A549 (cell line): Measurements from ENCODE around the gene BRF1. TPM values are rescaled to one million over a fixed set of nuclear protein-coding genes. Genes with fewer than 3 reads are reported as not detected.
"Not testable (repeated sequence)": the region's sequence is repeated elsewhere in the genome, so short reads cannot be mapped to it uniquely, and the experiment has no call there.

ENCODE experiments used
- ATAC-seq, 2 experiments: fragments of 200-7000 bp in 1 of 2; fragments of >200 bp in 1 of 2; cut with Nextera tagmentation in 1 of 2; cut with Tn5 transposase in 1 of 2; 3 replicates each; pipeline versions ENCODE4 v1.8.0 to v1.9.1; 2018 to 2020; ENCODE audit warnings: mild to moderate bottlenecking in 1 of 2, moderate library complexity in 1 of 2
- CTCF ChIA-PET: fragments of 300-600 bp; sonication (Branson Sonifier 250); formaldehyde crosslinking; extraction: SDS; loops from one replicate; lab custom pipeline; 2021; ENCODE audit warnings: antibody characterized with exemption, inconsistent platforms; lab: Yijun Ruan, JAX
- POLR2A ChIA-PET: fragments of 350-600 bp; formaldehyde crosslinking; extraction: SDS; loops from one replicate; lab custom pipeline; 2021; ENCODE audit warnings: antibody characterized with exemption, inconsistent platforms; lab: Yijun Ruan, JAX
- DNase-seq, 2 experiments: peaks; one replicate each; pipeline versions ENCODE4 v3.0.0 to v3.0.0-alpha.2; 2011 to 2016; ENCODE audit warnings: low read depth in 1 of 2, low spot score in 1 of 2
- FAIRE-seq: peaks from 2 replicates; lab custom pipeline; 2011; peaks lifted over from hg19 to GRCh38; lab: Jason Lieb, UNC
- H3K27ac ChIP-seq, 2 experiments: fragments of >200 bp; sonication (Bioruptor Twin); formaldehyde crosslinking; 3 replicates each; pipeline ENCODE4 v1.5.1; 2016 to 2017
- H3K4me1 ChIP-seq: fragments of >200 bp; sonication (Bioruptor Twin); formaldehyde crosslinking; 3 replicates; pipeline ENCODE4 v1.6.1; 2016
- H3K4me2 ChIP-seq: fragments of >200 bp; sonication (Bioruptor Twin); formaldehyde crosslinking; 3 replicates; pipeline ENCODE4 v1.6.1; 2016
- H3K4me3 ChIP-seq: fragments of >200 bp; sonication (Bioruptor Twin); formaldehyde crosslinking; 3 replicates; pipeline ENCODE4 v1.5.1; 2016
- H3K9me3 ChIP-seq: fragments of >200 bp; sonication (Bioruptor Twin); formaldehyde crosslinking; 3 replicates; pipeline ENCODE4 v1.6.1; 2016
- CHD2 ChIP-seq: fragments of 150-350 bp; IDR thresholded peaks from 2 replicates; pipeline ENCODE4 v1.6.1; 2014; ENCODE audit warnings: low read length; ENCODE audit not compliant: partially characterized antibody
- EHF ChIP-seq: fragments of 250-450 bp; sonication (Bioruptor Pico); IDR thresholded peaks from 2 replicates; pipeline ENCODE4 v1.5.0; 2020; ENCODE audit warnings: mild to moderate bottlenecking
- EP300 ChIP-seq, 2 experiments: fragments of >200 bp; sonication (Bioruptor Twin); formaldehyde crosslinking; IDR thresholded peaks; 2 replicates in 1 of 2; 3 replicates in 1 of 2; pipeline ENCODE4 v1.6.1; 2016 to 2017
- FOSB ChIP-seq: fragments of 250-450 bp; sonication (Bioruptor Pico); IDR thresholded peaks from 2 replicates; pipeline ENCODE4 v1.5.0; 2020; ENCODE audit warnings: mild to moderate bottlenecking, moderate library complexity
- GATA3 ChIP-seq: IDR thresholded peaks from 2 replicates; pipeline ENCODE4 v1.6.1; 2012; ENCODE audit warnings: borderline replicate concordance
- HEYL ChIP-seq: fragments of 250-450 bp; sonication (Bioruptor Pico); IDR thresholded peaks from 2 replicates; pipeline ENCODE4 v1.8.0; 2021; ENCODE audit warnings: mild to moderate bottlenecking, moderate library complexity
- HOXA7 ChIP-seq: fragments of 250-450 bp; sonication (Bioruptor Pico); IDR thresholded peaks from 2 replicates; pipeline ENCODE4 v1.5.0; 2020; ENCODE audit warnings: mild to moderate bottlenecking, moderate library complexity
- HOXB5 ChIP-seq: fragments of 250-450 bp; sonication (Bioruptor Pico); IDR thresholded peaks from 2 replicates; pipeline ENCODE4 v1.5.0; 2020; ENCODE audit warnings: mild to moderate bottlenecking, moderate library complexity
- JUN ChIP-seq, 2 experiments: fragments of >200 bp; sonication (Bioruptor Twin); formaldehyde crosslinking; IDR thresholded peaks; 2 replicates in 1 of 2; 3 replicates in 1 of 2; pipeline ENCODE4 v1.6.1; 2016 to 2017
- KDM5A ChIP-seq: fragments of 200-600 bp; sonication (generic); IDR thresholded peaks from 2 replicates; pipeline ENCODE4 v1.6.1; 2016; ENCODE audit warnings: antibody characterized with exemption, mild to moderate bottlenecking
- MAFK ChIP-seq: fragments of 450-650 bp; IDR thresholded peaks from 2 replicates; pipeline ENCODE4 v1.6.1; 2014; ENCODE audit not compliant: partially characterized antibody
- MYC ChIP-seq: IDR thresholded peaks from 2 replicates; pipeline ENCODE4 v1.6.1; 2012; ENCODE audit warnings: mild to moderate bottlenecking, inconsistent platforms, low read length, improper control_type of control experiment, borderline replicate concordance
- NR3C1 ChIP-seq: fragments of >200 bp; sonication (Bioruptor Twin); formaldehyde crosslinking; IDR thresholded peaks from 3 replicates; pipeline ENCODE4 v1.6.1; 2017
- POLR2A ChIP-seq: IDR thresholded peaks from 2 replicates; pipeline ENCODE4 v1.6.1; 2012; ENCODE audit warnings: mild to moderate bottlenecking, low read length
- RARB ChIP-seq: fragments of 250-450 bp; sonication (Bioruptor Pico); IDR thresholded peaks from 2 replicates; pipeline ENCODE4 v1.8.0; 2021; ENCODE audit warnings: mild to moderate bottlenecking, moderate library complexity
- RCOR1 ChIP-seq: fragments of 150-350 bp; IDR thresholded peaks from 2 replicates; pipeline ENCODE4 v1.6.1; 2014; ENCODE audit warnings: antibody characterized with exemption, low read length, low read depth
- SMC3 ChIP-seq: fragments of >200 bp; sonication (Bioruptor Twin); formaldehyde crosslinking; IDR thresholded peaks from 3 replicates; pipeline ENCODE4 v1.6.1; 2018; ENCODE audit warnings: inconsistent platforms
- SREBF2 ChIP-seq: fragments of 450-650 bp; IDR thresholded peaks from 2 replicates; pipeline ENCODE4 v1.6.1; 2014; ENCODE audit warnings: mild to moderate bottlenecking, moderate library complexity
- WGBS: methylation state at CpG from one replicate; pipeline ENCODE4 v1.1.6; 2017; ENCODE audit errors: missing lambda C conversion rate; 5-methylcytosine and 5-hydroxymethylcytosine counted together
- polyA plus RNA-seq, 4 experiments: library from polyadenylated mRNA; depleted of rRNA in 3 of 4; stranded (reverse); fragments of >200 nt; fragmentation: RNase III in 1 of 4; extraction: RNeasy Plus Mini Kit Qiagen cat#74134 plus additional on column Dnase treatment in 1 of 4; gene quantifications; 2 replicates in 3 of 4; 3 replicates in 1 of 4; pipeline ENCODE4 v1.2.3, GENCODE V29; 2011 to 2017
- TF ChIP-seq, protein P1 (sequence below): IDR thresholded peaks from 2 replicates; pipeline ENCODE4 v1.6.1; 2012
- TF ChIP-seq, protein P2 (sequence below): fragments of >200 bp; sonication (Bioruptor Twin); formaldehyde crosslinking; IDR thresholded peaks from 3 replicates; pipeline ENCODE4 v1.6.1; 2016

The BRF1 gene
- polyA plus RNA-seq, 2 of the 4 experiments (the other 2 are of a cell fraction): 8.5 to 25.7 TPM

DNA sequence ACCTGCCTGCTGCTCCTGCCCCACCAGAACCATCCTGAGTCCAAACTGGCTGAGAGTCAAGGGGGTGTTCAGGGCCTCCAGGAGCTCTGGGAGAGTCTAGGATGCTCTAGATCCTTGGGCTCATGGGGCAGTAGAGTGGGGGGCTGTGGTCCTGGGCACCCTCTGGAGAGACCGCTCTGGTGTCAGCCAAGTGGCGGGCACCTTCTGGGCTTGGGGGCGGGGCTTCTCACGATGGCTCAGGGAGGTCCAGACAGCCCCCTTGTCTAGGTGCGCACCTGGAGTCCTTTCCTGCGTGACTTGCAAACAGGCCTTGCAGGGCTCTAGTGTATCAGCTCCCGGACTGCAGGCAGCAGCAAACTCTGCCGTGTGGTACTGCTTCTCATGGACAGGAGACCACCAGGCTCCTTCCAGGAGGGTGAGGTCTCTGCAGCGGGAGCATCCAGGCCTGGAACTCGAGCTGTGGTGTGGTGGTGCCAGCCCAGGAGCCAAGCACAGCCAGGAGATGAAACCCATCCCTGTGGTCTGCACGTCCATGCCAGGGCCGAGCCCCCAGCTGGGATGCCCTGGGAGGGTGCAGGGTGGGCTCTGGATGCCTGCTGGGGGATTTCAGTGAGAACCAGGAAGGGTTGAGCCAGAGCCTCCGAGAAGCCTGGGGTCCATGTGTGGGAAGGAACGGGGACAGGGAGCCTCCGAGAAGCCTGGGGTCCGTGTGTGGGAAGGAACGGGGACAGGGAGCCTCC lies 28.8 kb upstream of the BRF1 start:
- ChIA-PET POLR2A (interaction anchor here (1.5 kb wide), 1 partner anchor 29 kb away, joined by 3 read pairs; the partner anchor contains the start of gene BRF1), CTCF (interaction anchor here (0.9 to 1.5 kb wide), 4 partner anchors 11 to 47 kb away, joined by 3 to 5 read pairs (median 3); no protein-coding TSS in a partner anchor)
- 92% methylated on average over 16 of the region's 17 CpGs for WGBS
- TF ChIP-seq KDM5A: no peak
- no peak for TF ChIP-seq HOXA7
- no peak overlapping the region for H3K4me2 ChIP-seq
- H3K4me1 ChIP-seq: no peaks in the 10 kb centered on the region
- no peak overlapping the region for H3K27ac ChIP-seq
- no peak for ATAC-seq
- H3K9me3 ChIP-seq: no peaks in the 10 kb centered on the region
- DNase-seq: no peak
- no peak for FAIRE-seq
- no peak overlapping the region for H3K4me3 ChIP-seq

DNA sequence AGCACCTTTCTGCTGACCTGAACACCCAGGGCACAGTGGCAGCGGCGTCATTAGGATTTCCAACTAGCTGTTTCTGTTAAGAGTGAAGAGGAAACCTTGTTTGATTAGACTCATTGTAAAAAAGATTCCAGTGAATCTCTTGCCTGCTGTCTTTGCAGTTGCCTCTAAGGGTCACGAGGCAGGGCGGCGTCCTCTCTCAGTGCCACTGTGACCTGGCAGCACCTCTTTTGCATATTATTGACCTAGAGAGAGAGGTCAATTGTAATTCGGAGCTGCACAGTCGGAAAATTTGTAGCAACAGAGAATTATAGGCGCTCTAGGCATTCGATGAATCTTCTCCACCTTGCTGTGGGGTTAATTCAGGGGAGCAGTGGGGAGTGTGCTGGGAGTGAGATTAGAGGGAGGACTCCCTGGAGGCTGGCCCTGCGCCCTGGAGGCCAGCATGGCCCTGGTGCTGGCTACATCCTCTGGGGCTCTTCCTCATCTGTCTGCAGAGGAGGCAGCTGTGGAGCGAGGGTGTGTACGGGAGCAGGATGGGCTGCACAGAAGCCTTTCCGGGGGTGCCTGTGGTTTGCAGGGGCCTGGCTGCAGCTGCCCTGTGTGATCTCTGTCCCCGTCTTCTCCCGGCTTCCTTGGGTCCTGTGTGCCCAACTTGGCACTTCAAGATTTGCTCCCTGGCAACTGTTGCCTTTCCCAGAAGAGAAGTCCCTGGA lies 28.0 kb upstream of the BRF1 start:
- H3K27ac ChIP-seq: no peak overlapping the region
- no peak for DNase-seq
- ChIA-PET CTCF (interaction anchor here (0.5 to 1.5 kb wide), 4 partner anchors 12 to 48 kb away, joined by 3 to 5 read pairs (median 4); no protein-coding TSS in a partner anchor), POLR2A (interaction anchor here (1.5 kb wide), 1 partner anchor 28 kb away, joined by 3 read pairs; the partner anchor contains the start of gene BRF1)
- H3K4me2 ChIP-seq: no peak overlapping the region
- ATAC-seq: no peak
- FAIRE-seq: no peak
- no peak overlapping the region for H3K4me3 ChIP-seq
- 85% methylated on average over 15 of the region's 15 CpGs for WGBS
- no peaks in the 10 kb centered on the region for H3K4me1 ChIP-seq
- no peaks in the 10 kb centered on the region for H3K9me3 ChIP-seq
- TF ChIP-seq MAFK (no peak), EHF (CRISPR knock-in tag) (no peak)
- TF ChIP-seq, all 56 proteins: peak for 0

DNA sequence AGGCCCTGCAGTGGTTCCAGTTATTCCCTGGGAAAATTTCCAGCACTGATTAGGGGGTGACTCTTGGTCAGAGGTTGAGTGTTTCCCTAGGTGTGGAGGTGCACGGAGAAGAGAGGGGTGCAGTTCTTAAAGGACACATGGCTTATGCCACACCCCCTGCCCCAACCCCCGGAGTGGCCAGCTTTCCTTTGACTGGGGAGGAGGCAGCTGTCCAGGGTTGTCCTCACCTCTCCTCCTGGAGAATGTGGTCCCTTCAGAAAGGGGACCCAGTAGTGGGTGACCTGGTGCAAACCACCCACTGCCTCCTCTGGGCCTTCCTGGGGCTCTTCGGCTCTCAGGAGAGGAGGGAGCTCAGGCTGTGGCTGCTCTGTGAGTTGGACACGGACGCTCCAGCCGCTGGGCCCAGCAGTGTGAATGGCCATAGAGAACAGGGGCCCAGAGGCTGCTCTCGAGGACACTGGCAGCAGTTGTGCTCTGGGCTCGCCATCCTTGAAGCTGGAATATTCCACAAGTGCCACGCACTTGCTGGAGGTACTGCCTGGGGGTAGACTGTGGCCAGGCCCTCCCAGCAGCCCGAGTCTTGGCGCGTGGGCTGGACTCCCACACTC lies 27.4 kb upstream of the BRF1 start:
- CTCF ChIA-PET: interaction anchor here (0.5 to 1.5 kb wide), 3 partner anchors 13 to 47 kb away, joined by 3 to 5 read pairs (median 3); no protein-coding TSS in a partner anchor
- no peak for DNase-seq

DNA sequence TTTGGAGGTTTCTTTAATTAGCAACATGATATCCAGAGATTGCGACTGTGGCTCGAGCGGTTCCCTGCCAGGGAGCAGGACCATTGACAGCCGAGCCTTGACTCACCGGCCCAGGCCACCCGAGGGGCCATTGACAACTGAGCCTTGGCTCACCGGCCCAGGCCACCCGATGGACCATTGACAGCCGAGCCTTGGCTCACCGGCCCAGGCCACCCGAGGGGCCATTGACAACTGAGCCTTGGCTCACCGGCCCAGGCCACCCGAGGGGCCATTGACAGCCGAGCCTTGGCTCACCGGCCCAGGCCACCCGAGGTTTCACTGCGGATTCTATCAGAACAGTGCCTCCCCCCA lies 26.9 kb upstream of the BRF1 start:
- CTCF ChIA-PET: interaction anchor here (1.3 kb wide), 1 partner anchor 16 kb away, joined by 3 read pairs; no protein-coding TSS in a partner anchor
- DNase-seq, H3K4me2 ChIP-seq, POLR2A ChIA-PET, H3K4me1 ChIP-seq, H3K9me3 ChIP-seq, ATAC-seq, FAIRE-seq, H3K27ac ChIP-seq, H3K4me3 ChIP-seq: not testable (repeated sequence)
- 90% methylated on average over 8 of the region's 17 CpGs for WGBS

More for the DNA sequence above, 27.4 kb upstream of the BRF1 start:
- WGBS: 78% methylated on average over 9 of the region's 12 CpGs
- POLR2A ChIA-PET: no interaction called here
- Histone ChIP-seq H3K27ac (no peak overlapping the region), H3K4me2 (no peak overlapping the region), H3K9me3 (no peaks in the 10 kb centered on the region), H3K4me1 (no peaks in the 10 kb centered on the region), H3K4me3 (no peak overlapping the region)
- FAIRE-seq (no peak), ATAC-seq (no peak)
- TF ChIP-seq HOXB5 (no peak), MYC (no peak), JUN (IDR thresholded peaks at IDR 0.05) (no peak), SREBF2 (no peak)
- TF ChIP-seq, protein P1, sequence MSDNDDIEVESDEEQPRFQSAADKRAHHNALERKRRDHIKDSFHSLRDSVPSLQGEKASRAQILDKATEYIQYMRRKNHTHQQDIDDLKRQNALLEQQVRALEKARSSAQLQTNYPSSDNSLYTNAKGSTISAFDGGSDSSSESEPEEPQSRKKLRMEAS: no peak

DNA sequence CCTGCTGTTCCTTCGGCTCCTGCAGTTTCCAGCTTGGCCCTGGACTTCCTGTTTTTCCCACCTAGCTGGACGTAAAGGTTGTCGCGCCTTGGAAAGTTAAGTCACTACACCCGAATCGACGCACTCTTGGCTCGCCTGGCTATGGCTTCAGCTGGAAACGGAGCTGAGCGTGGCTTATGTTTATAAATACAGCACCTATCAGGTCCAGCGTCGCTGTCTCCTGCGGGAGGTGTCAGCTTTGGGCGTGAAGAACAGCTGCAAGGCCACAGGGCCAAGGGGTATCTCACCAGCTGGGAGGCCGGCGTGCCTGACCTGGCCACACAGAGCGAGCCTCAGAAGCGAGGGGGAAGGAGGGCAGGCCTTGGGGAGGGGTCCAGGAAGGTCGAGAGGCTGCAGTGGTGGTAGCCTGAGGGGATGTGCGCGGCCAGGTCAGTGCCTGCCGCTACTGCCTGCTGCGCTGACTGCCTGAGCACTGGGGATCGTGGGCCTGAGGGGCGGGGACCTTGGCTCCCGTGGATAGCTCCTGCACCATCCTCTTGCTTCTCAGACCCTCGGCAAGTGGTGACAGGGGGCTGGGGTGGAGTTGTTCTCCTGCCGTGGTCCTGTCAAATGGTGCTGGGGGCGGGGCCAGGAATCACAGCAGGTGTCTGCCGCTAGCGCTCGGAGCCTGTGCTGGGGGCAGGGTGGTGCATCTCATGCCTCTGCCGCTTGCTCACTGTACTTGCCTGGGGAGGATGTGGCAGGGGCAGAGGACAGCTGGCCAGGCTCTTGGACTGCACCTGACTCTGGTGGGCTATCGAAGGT lies 26.3 kb upstream of the BRF1 start:
- H3K9me3 ChIP-seq: no peaks in the 10 kb centered on the region
- WGBS: 90% methylated on average over 31 of the region's 34 CpGs
- no peak overlapping the region for H3K27ac ChIP-seq
- no peak for FAIRE-seq
- no peak overlapping the region for H3K4me3 ChIP-seq
- H3K4me2 ChIP-seq: no peak overlapping the region
- H3K4me1 ChIP-seq: no peaks in the 10 kb centered on the region
- ATAC-seq: no peak
- TF ChIP-seq SREBF2 (no peak), RARB (CRISPR knock-in tag) (no peak), HEYL (CRISPR knock-in tag) (no peak), FOSB (no peak), POLR2A (no peak), SMC3 (no peak), CHD2 (no peak), GATA3 (no peak), RCOR1 (no peak), EP300 (IDR thresholded peaks at IDR 0.05) (no peak), NR3C1 (no peak), EHF (CRISPR knock-in tag) (no peak)
- TF ChIP-seq, protein P2, sequence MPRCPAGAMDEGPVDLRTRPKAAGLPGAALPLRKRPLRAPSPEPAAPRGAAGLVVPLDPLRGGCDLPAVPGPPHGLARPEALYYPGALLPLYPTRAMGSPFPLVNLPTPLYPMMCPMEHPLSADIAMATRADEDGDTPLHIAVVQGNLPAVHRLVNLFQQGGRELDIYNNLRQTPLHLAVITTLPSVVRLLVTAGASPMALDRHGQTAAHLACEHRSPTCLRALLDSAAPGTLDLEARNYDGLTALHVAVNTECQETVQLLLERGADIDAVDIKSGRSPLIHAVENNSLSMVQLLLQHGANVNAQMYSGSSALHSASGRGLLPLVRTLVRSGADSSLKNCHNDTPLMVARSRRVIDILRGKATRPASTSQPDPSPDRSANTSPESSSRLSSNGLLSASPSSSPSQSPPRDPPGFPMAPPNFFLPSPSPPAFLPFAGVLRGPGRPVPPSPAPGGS: no peak
- DNase-seq: no peak
- CTCF ChIA-PET: interaction anchor here (1.3 kb wide), 1 partner anchor 17 kb away, joined by 3 read pairs; no protein-coding TSS in a partner anchor
- POLR2A ChIA-PET: no interaction called here
